Measurements from ENCODE around the gene FBRSL1.

- TF ChIP-seq CTCF (IDR thresholded peaks at IDR 0.05; ENCODE audit: low read length): no peak
- TF ChIP-seq EZH2 (optimal IDR thresholded peaks at IDR 0.05; ENCODE audit: low read depth, low read length): no peak
- TF ChIP-seq EZH2phosphoT487 (IDR thresholded peaks at IDR 0.05; ENCODE audit: low read length): no peak
Observed at GRCh38 chr12:132514216-132514820, 24.4 kb downstream of the FBRSL1 start.
